Stomach (tissue), 9 donors: ENCODE data around the gene PRND. TPM values are rescaled to one million over a fixed set of nuclear protein-coding genes. Genes with fewer than 3 reads are reported as not detected.

Source experiments
- DNase-seq, 2 donors: peaks; one replicate each; pipeline versions ENCODE4 v3.0.0 to v3.0.0-alpha.2; 2013 to 2019
- H3K27ac ChIP-seq, 5 donors: fragments of 200-600 bp in 4 of 5; sonication (generic) in 4 of 5; one replicate each; pipeline ENCODE4 v1.5.1; 2013 to 2019; ENCODE audit warnings: mild to moderate bottlenecking in 1 of 5, moderate library complexity in 1 of 5
- H3K27me3 ChIP-seq, 3 donors: fragments of 200-600 bp; sonication (generic); one replicate each; pipeline ENCODE4 v1.5.1; 2017 to 2019; ENCODE audit warnings: mixed run types in 1 of 3
- H3K36me3 ChIP-seq, 4 donors: fragments of 200-600 bp; sonication (generic); 1 replicate in 3 of 4; 2 replicates in 1 of 4; pipeline ENCODE4 v1.5.1; 2016 to 2019
- H3K4me1 ChIP-seq, 4 donors: fragments of 200-600 bp; sonication (generic); one replicate each; pipeline ENCODE4 v1.5.1; 2016 to 2019
- H3K4me3 ChIP-seq, 4 donors: fragments of 200-600 bp; sonication (generic) in 3 of 4; one replicate each; pipeline ENCODE4 v1.5.1; 2016 to 2019; ENCODE audit warnings: mild to moderate bottlenecking in 1 of 4
- H3K9me3 ChIP-seq, 4 donors: fragments of 200-600 bp; sonication (generic); one replicate each; pipeline ENCODE4 v1.5.1; 2016 to 2019
- EP300 ChIP-seq: sonication (generic); formaldehyde crosslinking; IDR thresholded peaks from one replicate; pipeline ENCODE4 v1.6.1; 2017; ENCODE audit warnings: antibody characterized with exemption
- POLR2A ChIP-seq, 4 donors: fragments of 450-650 bp; IDR thresholded peaks; one replicate each; pipeline ENCODE4 v1.6.1; 2016; ENCODE audit warnings: antibody characterized with exemption in 4 of 4, control low read depth in 2 of 4, mild to moderate bottlenecking in 1 of 4, moderate library complexity in 1 of 4
- POLR2AphosphoS5 ChIP-seq, 3 donors: sonication (generic); formaldehyde crosslinking; IDR thresholded peaks; one replicate each; pipeline ENCODE4 v1.6.1; 2016; ENCODE audit warnings: antibody characterized with exemption in 3 of 3
- WGBS, 5 donors: extraction: QIAGEN DNeasy Blood & Tissue Kit in 3 of 5; methylation state at CpG; one replicate each; pipeline versions ENCODE4 v1.1.5 to v1.1.7; 2013 to 2018; 5-methylcytosine and 5-hydroxymethylcytosine counted together
- intact Hi-C: fragments of 100-400 bp; cut with DNase I; formaldehyde crosslinking; loops from one replicate; pipeline ENCODE4 v1.15.1; 2023; ENCODE audit warnings: low total_unique reads
- polyA plus RNA-seq, 3 donors: library from polyadenylated mRNA; stranded (reverse); fragments of 200-250 nt; gene quantifications; one replicate each; pipeline ENCODE4 v1.2.3, GENCODE V29; 2013
- total RNA-seq, 5 donors: library from RNA; depleted of rRNA; stranded (reverse); fragments of >200 nt; gene quantifications; one replicate each; pipeline versions ENCODE4 v1.1.0 to v1.2.3, GENCODE V29; 2014 to 2016
- TF ChIP-seq, protein P1 (sequence below), 7 experiments: fragments of 450-650 bp in 4 of 7; fragments of 200-600 bp in 3 of 7; sonication (generic) in 3 of 7; IDR thresholded peaks; one replicate each; pipeline ENCODE4 v1.5.1; 2016 to 2019; ENCODE audit warnings: antibody characterized with exemption in 7 of 7, control low read depth in 2 of 7, mild to moderate bottlenecking in 1 of 7
- donor health status: healthy with polysubstance abuse.
- donor health status: Bipolar disorder and iron deficiency.
- donor health status: healthy.

Gene PRND
- total and polyA plus RNA-seq, 8 donors = 0.03 to 1.1 TPM; not detected in 6

DNA sequence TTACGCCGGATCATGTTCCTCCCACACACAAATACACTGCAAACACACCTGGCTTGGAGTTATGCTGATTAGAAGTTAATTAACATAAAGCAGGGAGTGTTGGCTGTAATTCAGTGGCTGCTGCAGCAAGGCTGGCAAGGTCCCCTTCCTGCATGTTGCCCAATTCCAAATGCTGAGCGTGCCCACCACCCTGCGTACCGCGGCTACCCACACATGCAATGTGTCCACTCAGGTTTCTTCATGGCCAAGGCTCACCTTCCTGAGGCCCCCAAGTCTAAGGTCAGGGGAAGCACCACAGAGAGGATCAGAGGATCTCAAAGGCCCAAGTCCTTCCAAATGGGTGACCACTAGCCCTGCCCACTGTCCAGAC is 11.6 kb upstream of the PRND start:
- no peak overlapping the region for H3K4me3 ChIP-seq
- no peak for DNase-seq
- H3K27ac ChIP-seq = no peak overlapping the region
- no peaks in the 10 kb centered on the region for H3K27me3 ChIP-seq
- TF ChIP-seq POLR2A (IDR thresholded peaks at IDR 0.05) (no peak), POLR2AphosphoS5 (IDR thresholded peaks at IDR 0.05) (no peak), EP300 (no peak)
- TF ChIP-seq, protein P1, sequence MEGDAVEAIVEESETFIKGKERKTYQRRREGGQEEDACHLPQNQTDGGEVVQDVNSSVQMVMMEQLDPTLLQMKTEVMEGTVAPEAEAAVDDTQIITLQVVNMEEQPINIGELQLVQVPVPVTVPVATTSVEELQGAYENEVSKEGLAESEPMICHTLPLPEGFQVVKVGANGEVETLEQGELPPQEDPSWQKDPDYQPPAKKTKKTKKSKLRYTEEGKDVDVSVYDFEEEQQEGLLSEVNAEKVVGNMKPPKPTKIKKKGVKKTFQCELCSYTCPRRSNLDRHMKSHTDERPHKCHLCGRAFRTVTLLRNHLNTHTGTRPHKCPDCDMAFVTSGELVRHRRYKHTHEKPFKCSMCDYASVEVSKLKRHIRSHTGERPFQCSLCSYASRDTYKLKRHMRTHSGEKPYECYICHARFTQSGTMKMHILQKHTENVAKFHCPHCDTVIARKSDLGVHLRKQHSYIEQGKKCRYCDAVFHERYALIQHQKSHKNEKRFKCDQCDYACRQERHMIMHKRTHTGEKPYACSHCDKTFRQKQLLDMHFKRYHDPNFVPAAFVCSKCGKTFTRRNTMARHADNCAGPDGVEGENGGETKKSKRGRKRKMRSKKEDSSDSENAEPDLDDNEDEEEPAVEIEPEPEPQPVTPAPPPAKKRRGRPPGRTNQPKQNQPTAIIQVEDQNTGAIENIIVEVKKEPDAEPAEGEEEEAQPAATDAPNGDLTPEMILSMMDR (IDR thresholded peaks at IDR 0.05) = no peak
- intact Hi-C loops = no loop called here
- WGBS, 5 donors = 77 to 93% (median 85%) methylated on average over 6 of the region's 6 CpGs
- H3K9me3 ChIP-seq = no peaks in the 10 kb centered on the region
- H3K36me3 ChIP-seq = no peaks in the 10 kb centered on the region
- H3K4me1 ChIP-seq = no peaks in the 10 kb centered on the region

DNA sequence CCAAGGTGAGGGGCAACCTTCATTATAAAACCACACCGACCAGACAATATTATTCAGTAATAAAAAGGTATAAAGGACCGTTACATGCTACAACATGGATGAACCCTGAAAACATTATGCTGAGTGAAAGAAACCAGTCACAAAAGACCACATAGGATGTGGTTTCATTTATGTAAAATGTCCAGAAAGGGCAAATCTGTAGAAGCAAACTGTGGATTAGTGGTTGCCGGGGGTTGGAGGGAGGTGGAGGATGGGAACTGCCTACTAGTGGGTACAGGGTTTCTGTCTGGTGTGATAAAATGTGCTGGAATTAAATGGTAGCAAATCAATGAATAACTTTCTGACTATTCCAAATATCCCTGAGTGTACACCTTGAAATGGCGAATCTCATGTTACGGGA is 10.2 kb upstream of the PRND start:
- H3K36me3 ChIP-seq = no peaks in the 10 kb centered on the region
- DNase-seq = no peak
- no peak overlapping the region for H3K4me3 ChIP-seq
- H3K9me3 ChIP-seq = no peaks in the 10 kb centered on the region
- no peaks in the 10 kb centered on the region for H3K27me3 ChIP-seq
- WGBS, 5 donors = 80 to 86% (median 84%) methylated on average over 5 of the region's 5 CpGs
- no peaks in the 10 kb centered on the region for H3K4me1 ChIP-seq
- no peak overlapping the region for H3K27ac ChIP-seq
- no peak for TF ChIP-seq POLR2A (IDR thresholded peaks at IDR 0.05)
- TF ChIP-seq, protein P1 (IDR thresholded peaks at IDR 0.05) = no peak
- intact Hi-C loops = no loop called here

DNA sequence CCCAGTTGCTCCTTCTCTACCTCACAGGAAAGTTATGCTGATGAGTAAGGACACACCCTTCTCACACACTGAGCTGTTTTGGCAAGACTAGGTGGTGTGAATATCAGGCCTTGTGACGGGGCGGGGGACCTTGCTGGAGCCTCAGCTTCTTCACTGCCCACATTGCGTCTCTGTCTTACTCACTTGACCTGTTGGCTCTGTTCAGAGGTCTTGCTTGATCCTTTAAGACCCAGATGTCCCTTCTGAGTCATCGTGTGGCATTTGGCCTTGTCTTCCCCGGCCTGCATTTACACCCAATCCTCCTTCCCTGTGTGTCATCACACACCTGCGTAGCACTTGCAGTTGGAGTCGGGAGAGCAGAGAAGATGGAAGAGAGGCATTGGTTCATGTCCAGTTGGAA is 8.3 kb upstream of the PRND start:
- no peak for DNase-seq
- TF ChIP-seq POLR2AphosphoS5 (IDR thresholded peaks at IDR 0.05) = no peak
- no peak for TF ChIP-seq POLR2A (IDR thresholded peaks at IDR 0.05)
- TF ChIP-seq EP300 = no peak
- TF ChIP-seq, protein P1 (IDR thresholded peaks at IDR 0.05) = no peak
- WGBS, 5 donors = 83 to 94% (median 87%) methylated on average over 7 of the region's 7 CpGs
- Histone ChIP-seq H3K27me3 (no peaks in the 10 kb centered on the region), H3K9me3 (no peaks in the 10 kb centered on the region), H3K36me3 (no peaks in the 10 kb centered on the region), H3K4me1 (no peaks in the 10 kb centered on the region), H3K4me3 (no peak overlapping the region), H3K27ac (no peak overlapping the region)
- intact Hi-C loops = no loop called here

DNA sequence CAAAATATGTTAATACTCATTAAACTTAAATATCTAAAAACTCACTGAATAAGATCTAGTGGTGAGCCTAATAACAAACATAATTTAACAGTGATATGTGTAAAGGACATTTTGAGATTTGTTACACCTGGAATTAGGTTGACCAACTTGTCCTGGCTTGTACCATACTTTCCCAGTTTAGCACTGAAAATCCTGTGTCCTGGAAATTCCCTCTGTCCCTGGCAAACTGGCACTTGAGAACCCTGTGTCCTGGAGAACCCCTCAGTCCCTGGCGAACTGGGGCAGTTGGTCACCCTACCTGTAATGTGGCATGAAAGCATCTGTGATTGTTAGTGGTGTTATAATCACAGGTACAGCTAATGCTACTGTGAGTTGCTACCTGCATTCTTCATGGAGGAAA is 6.9 kb upstream of the PRND start:
- DNase-seq = no peak
- no peaks in the 10 kb centered on the region for H3K27me3 ChIP-seq
- no peaks in the 10 kb centered on the region for H3K9me3 ChIP-seq
- H3K4me3 ChIP-seq = no peak overlapping the region
- H3K4me1 ChIP-seq = peaks cover 0 to 4% (median 0%) of the 10 kb centered on the region in 4 donors
- intact Hi-C loops = no loop called here
- TF ChIP-seq POLR2A (IDR thresholded peaks at IDR 0.05) (no peak), EP300 (no peak)
- no peak overlapping the region for H3K27ac ChIP-seq
- 67 to 86% (median 80%) methylated on average over 1 of the region's 1 CpG for WGBS, 5 donors
- H3K36me3 ChIP-seq = no peaks in the 10 kb centered on the region

DNA sequence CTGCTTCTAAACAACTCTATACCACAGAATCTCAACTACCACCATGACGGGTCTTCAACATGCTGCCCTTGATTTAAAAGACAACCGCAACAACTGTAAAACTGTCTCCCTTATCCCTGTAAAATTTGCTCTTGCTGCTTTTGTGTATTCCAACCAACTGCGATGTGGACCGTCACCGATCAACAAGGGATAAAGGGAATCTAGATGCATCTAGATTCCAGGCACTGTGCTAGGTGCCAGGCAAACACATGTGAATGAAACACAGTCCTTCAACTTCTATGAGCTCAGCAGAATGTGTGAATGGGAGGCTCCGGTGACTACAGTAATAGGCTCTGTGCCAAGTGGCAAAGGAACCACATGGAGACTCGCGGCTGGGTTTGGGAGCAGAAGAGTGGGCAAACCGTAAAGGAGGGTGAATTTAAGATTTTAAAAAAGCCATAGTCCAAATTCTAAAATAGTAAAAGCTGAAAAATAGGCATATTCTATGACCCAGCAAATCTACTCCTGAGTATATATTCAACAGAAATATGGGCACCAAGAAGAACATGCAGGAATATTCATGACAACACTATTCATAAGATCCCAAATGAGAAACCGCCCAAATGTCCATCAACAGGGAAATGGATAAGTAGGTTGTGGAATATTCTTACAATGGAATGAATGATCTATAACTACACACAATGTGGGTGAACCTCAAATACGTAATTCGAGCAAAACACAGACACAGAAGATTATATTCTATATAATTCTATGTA is 3.7 kb upstream of the PRND start:
- H3K36me3 ChIP-seq = no peaks in the 10 kb centered on the region
- no peaks in the 10 kb centered on the region for H3K9me3 ChIP-seq
- no peak for TF ChIP-seq POLR2A (IDR thresholded peaks at IDR 0.05)
- TF ChIP-seq EP300 = no peak
- TF ChIP-seq, protein P1 (IDR thresholded peaks at IDR 0.05) = no peak
- TF ChIP-seq POLR2AphosphoS5 (IDR thresholded peaks at IDR 0.05) = no peak
- H3K27me3 ChIP-seq = peaks cover 0 to 3% (median 0%) of the 10 kb centered on the region in 3 donors
- H3K27ac ChIP-seq = no peak overlapping the region
- 75 to 84% (median 79%) methylated on average over 12 of the region's 12 CpGs for WGBS, 5 donors
- peaks cover 0 to 18% (median 9%) of the 10 kb centered on the region in 4 donors for H3K4me1 ChIP-seq
- no peak for DNase-seq
- intact Hi-C loops = no loop called here
- H3K4me3 ChIP-seq = no peak overlapping the region
